GM23338 (cell line): ENCODE measurements around the gene TNFSF8. TPM values are rescaled to one million over a fixed set of nuclear protein-coding genes. Genes with fewer than 3 reads are reported as not detected.

Experiments used
- ATAC-seq: fragments of 200-7000 bp; cut with Tn5 transposase; 3 replicates; pipeline ENCODE4 v1.9.1; 2020
- DNase-seq: peaks from one replicate; pipeline ENCODE4 v3.0.0-alpha.2; 2015; ENCODE audit warnings: low spot score
- H2AFZ ChIP-seq: fragments of 200-600 bp; sonication (generic); 2 replicates; pipeline ENCODE4 v1.8.0; 2016; ENCODE audit warnings: antibody characterized with exemption, mild to moderate bottlenecking, moderate library complexity
- H3F3A ChIP-seq: fragments of 200-600 bp; sonication (generic); replicated peaks from 2 replicates; pipeline ENCODE4 v1.8.0; 2017; ENCODE audit warnings: antibody characterized with exemption, mixed run types, low read depth
- H3K27ac ChIP-seq: fragments of 200-600 bp; sonication (generic); 2 replicates; pipeline ENCODE4 v1.6.1; 2016; ENCODE audit warnings: low read depth
- H3K27me3 ChIP-seq: fragments of 200-600 bp; sonication (generic); 2 replicates; pipeline ENCODE4 v1.8.0; 2016; ENCODE audit warnings: mild to moderate bottlenecking, mixed run types, moderate library complexity; ENCODE audit not compliant: insufficient read depth
- H3K36me3 ChIP-seq: fragments of 200-600 bp; sonication (generic); 2 replicates; pipeline ENCODE4 v1.8.0; 2016; ENCODE audit warnings: mild to moderate bottlenecking; ENCODE audit not compliant: insufficient read depth
- H3K4me1 ChIP-seq: fragments of 200-600 bp; sonication (generic); 2 replicates; pipeline ENCODE4 v1.8.0; 2016; ENCODE audit warnings: mild to moderate bottlenecking, moderate library complexity; ENCODE audit not compliant: insufficient read depth
- H3K4me2 ChIP-seq: fragments of 200-600 bp; sonication (generic); 2 replicates; pipeline ENCODE4 v1.7.1; 2017; ENCODE audit warnings: mixed run types
- H3K4me3 ChIP-seq: fragments of 200-600 bp; sonication (generic); 2 replicates; pipeline ENCODE4 v1.6.1; 2016; ENCODE audit warnings: mixed run types
- H3K79me2 ChIP-seq: fragments of 200-600 bp; sonication (generic); replicated peaks from 2 replicates; pipeline ENCODE4 v1.8.0; 2017; ENCODE audit warnings: mild to moderate bottlenecking; ENCODE audit not compliant: insufficient read depth
- H3K9me2 ChIP-seq: fragments of 200-600 bp; sonication (generic); 2 replicates; pipeline ENCODE4 v1.8.0; 2017; ENCODE audit not compliant: insufficient read depth
- H4K20me1 ChIP-seq: fragments of 200-600 bp; sonication (generic); replicated peaks from 2 replicates; pipeline ENCODE4 v1.8.0; 2017; ENCODE audit warnings: mild to moderate bottlenecking; ENCODE audit not compliant: insufficient read depth
- H3K27ac Mint-ChIP-seq: 2 replicates; pipeline ENCODE4 v1.8.0; 2020; ENCODE audit warnings: inconsistent platforms, mild to moderate bottlenecking, moderate library complexity, mixed read lengths
- H3K27me3 Mint-ChIP-seq: 3 replicates; pipeline ENCODE4 v1.8.0; 2022; ENCODE audit warnings: low read depth, mild to moderate bottlenecking, moderate library complexity, mixed read lengths, inconsistent platforms; ENCODE audit not compliant: insufficient read depth, poor library complexity
- H3K36me3 Mint-ChIP-seq: 3 replicates; pipeline ENCODE4 v1.8.0; 2021; ENCODE audit warnings: low read depth, mild to moderate bottlenecking, inconsistent platforms, moderate library complexity, mixed read lengths
- H3K4me1 Mint-ChIP-seq: 3 replicates; pipeline ENCODE4 v1.8.0; 2020; ENCODE audit warnings: mild to moderate bottlenecking, inconsistent platforms, mixed read lengths
- H3K4me3 Mint-ChIP-seq: 3 replicates; pipeline ENCODE4 v1.8.0; 2021; ENCODE audit warnings: moderate library complexity, mild to moderate bottlenecking, inconsistent platforms, mixed read lengths
- H3K9me3 Mint-ChIP-seq: 3 replicates; pipeline ENCODE4 v1.8.0; 2020; ENCODE audit warnings: moderate library complexity, mild to moderate bottlenecking, inconsistent platforms, mixed read lengths
- CREB1 ChIP-seq: fragments of 250-450 bp; sonication (Bioruptor Pico); IDR thresholded peaks from 2 replicates; pipeline ENCODE4 v1.5.0; 2020; ENCODE audit warnings: low read depth, mild to moderate bottlenecking, moderate library complexity
- EZH2 ChIP-seq: fragments of 200-600 bp; sonication (generic); IDR thresholded peaks from one replicate; pipeline ENCODE4 v1.8.0; 2017; ENCODE audit warnings: antibody characterized with exemption, mild to moderate bottlenecking, low read depth; ENCODE audit not compliant: unreplicated experiment
- EZH2phosphoT487 ChIP-seq: fragments of 200-600 bp; sonication (generic); IDR thresholded peaks from one replicate; pipeline ENCODE4 v1.8.1; 2018; ENCODE audit warnings: antibody characterized with exemption; ENCODE audit not compliant: unreplicated experiment
- JUNB ChIP-seq: IDR thresholded peaks from one replicate; pipeline ENCODE4 v1.6.1; 2016; ENCODE audit warnings: antibody characterized with exemption; ENCODE audit not compliant: unreplicated experiment
- NANOG ChIP-seq: IDR thresholded peaks from 2 replicates; pipeline ENCODE4 v1.6.1; 2016; ENCODE audit warnings: antibody characterized with exemption, borderline replicate concordance
- POLR2AphosphoS5 ChIP-seq: IDR thresholded peaks from 2 replicates; pipeline ENCODE4 v1.6.1; 2016; ENCODE audit warnings: antibody characterized with exemption, low read depth
- STAT1 ChIP-seq: IDR thresholded peaks from one replicate; pipeline ENCODE4 v1.6.1; 2016; ENCODE audit warnings: antibody characterized with exemption; ENCODE audit not compliant: unreplicated experiment
- ZNF114 ChIP-seq: fragments of 250-450 bp; sonication (Bioruptor Pico); IDR thresholded peaks from 2 replicates; pipeline ENCODE4 v1.5.0; 2020; ENCODE audit warnings: mild to moderate bottlenecking, moderate library complexity
- ZNF331 ChIP-seq: fragments of 250-450 bp; sonication (Bioruptor Pico); IDR thresholded peaks from 2 replicates; pipeline ENCODE4 v1.5.0; 2020; ENCODE audit warnings: low read depth, mild to moderate bottlenecking, moderate library complexity
- polyA plus RNA-seq: library from polyadenylated mRNA; unstranded; fragments of >200 nt; fragmentation: Nextera tagmentation; extraction: Ambion mirVana; gene quantifications from 2 replicates; pipeline ENCODE4 v1.2.1, GENCODE V29; 2016
- total RNA-seq: library from RNA; depleted of rRNA; stranded (reverse); fragments of >200 nt; shearing (Covaris generic); gene quantifications from 2 replicates; pipeline ENCODE4 v1.2.3, GENCODE V29; 2014
- TF ChIP-seq, protein P1 (sequence below): fragments of 250-450 bp; sonication (Bioruptor Pico); IDR thresholded peaks from 2 replicates; pipeline ENCODE4 v1.5.0; 2020; ENCODE audit warnings: mild to moderate bottlenecking, moderate library complexity
- TF ChIP-seq, protein P2 (sequence below): IDR thresholded peaks from 2 replicates; pipeline ENCODE4 v1.6.1; 2016; ENCODE audit warnings: antibody characterized with exemption
- TF ChIP-seq, protein P3 (sequence below): IDR thresholded peaks from one replicate; pipeline ENCODE4 v1.6.1; 2018; ENCODE audit warnings: antibody characterized with exemption; ENCODE audit not compliant: unreplicated experiment
- TF ChIP-seq, protein P4 (sequence below), 2 experiments: fragments of 200-600 bp in 1 of 2; sonication (generic) in 1 of 2; conservative IDR thresholded peaks; 2 replicates each; pipeline versions ENCODE4 v1.5.1 to v1.6.1; 2016 to 2017; ENCODE audit warnings: antibody characterized with exemption in 2 of 2, low read depth in 2 of 2, mild to moderate bottlenecking in 2 of 2, moderate library complexity in 1 of 2

TNFSF8 gene
- total and polyA plus RNA-seq, 2 experiments from 2014 or later, result not detected

DNA sequence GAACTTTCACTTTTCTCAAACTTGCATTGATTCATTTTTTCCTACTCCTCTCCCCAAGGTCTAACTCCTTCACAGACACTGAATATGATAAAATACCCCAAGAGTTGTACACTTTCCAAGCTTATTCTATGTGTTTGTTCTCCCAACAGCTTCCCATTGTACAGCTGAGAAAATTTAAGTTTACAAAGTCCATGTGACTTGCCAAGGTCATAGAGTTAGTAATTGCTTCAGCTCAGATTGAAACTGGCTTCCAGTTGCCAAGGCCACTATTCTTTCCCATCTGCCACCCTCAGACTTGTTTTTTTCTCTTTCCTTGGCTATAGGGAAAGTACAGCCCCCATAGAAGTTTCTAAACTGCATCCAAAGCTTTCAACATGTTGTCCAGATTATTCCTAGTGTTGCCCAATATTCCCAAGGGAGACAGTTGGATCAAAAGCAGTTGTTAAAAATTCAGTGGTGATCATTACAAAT is 34.8 kb downstream of the TNFSF8 start:
- Histone ChIP-seq H3K27ac (0 out of 2 replicates have a peak overlapping the region, but pooled peaks have one; percentile 27), H3K4me3 (no peak overlapping the region), H2AFZ (peak overlapping the region; percentile 48; the same call in 1 of the 2 replicates), H3K27me3 (no peaks in the 10 kb centered on the region), H3K4me2 (no peak overlapping the region), H3K4me1 (no peaks in the 10 kb centered on the region; the same call in 1 of the 2 replicates), H3K36me3 (no peaks in the 10 kb centered on the region), H4K20me1 (no peaks in the 10 kb centered on the region), H3K79me2 (no peaks in the 10 kb centered on the region), H3F3A (no peaks in the 10 kb centered on the region), H3K9me2 (no peaks in the 10 kb centered on the region)
- no peak for ATAC-seq
- DNase-seq, result no peak
- Mint-ChIP-seq H3K4me1 (peaks cover 12% of the 10 kb centered on the region), H3K36me3 (no peaks in the 10 kb centered on the region), H3K27me3 (peaks cover under 1% of the 10 kb centered on the region), H3K27ac (no peak overlapping the region), H3K9me3 (no peaks in the 10 kb centered on the region), H3K4me3 (no peak overlapping the region)
- TF ChIP-seq, protein P1, sequence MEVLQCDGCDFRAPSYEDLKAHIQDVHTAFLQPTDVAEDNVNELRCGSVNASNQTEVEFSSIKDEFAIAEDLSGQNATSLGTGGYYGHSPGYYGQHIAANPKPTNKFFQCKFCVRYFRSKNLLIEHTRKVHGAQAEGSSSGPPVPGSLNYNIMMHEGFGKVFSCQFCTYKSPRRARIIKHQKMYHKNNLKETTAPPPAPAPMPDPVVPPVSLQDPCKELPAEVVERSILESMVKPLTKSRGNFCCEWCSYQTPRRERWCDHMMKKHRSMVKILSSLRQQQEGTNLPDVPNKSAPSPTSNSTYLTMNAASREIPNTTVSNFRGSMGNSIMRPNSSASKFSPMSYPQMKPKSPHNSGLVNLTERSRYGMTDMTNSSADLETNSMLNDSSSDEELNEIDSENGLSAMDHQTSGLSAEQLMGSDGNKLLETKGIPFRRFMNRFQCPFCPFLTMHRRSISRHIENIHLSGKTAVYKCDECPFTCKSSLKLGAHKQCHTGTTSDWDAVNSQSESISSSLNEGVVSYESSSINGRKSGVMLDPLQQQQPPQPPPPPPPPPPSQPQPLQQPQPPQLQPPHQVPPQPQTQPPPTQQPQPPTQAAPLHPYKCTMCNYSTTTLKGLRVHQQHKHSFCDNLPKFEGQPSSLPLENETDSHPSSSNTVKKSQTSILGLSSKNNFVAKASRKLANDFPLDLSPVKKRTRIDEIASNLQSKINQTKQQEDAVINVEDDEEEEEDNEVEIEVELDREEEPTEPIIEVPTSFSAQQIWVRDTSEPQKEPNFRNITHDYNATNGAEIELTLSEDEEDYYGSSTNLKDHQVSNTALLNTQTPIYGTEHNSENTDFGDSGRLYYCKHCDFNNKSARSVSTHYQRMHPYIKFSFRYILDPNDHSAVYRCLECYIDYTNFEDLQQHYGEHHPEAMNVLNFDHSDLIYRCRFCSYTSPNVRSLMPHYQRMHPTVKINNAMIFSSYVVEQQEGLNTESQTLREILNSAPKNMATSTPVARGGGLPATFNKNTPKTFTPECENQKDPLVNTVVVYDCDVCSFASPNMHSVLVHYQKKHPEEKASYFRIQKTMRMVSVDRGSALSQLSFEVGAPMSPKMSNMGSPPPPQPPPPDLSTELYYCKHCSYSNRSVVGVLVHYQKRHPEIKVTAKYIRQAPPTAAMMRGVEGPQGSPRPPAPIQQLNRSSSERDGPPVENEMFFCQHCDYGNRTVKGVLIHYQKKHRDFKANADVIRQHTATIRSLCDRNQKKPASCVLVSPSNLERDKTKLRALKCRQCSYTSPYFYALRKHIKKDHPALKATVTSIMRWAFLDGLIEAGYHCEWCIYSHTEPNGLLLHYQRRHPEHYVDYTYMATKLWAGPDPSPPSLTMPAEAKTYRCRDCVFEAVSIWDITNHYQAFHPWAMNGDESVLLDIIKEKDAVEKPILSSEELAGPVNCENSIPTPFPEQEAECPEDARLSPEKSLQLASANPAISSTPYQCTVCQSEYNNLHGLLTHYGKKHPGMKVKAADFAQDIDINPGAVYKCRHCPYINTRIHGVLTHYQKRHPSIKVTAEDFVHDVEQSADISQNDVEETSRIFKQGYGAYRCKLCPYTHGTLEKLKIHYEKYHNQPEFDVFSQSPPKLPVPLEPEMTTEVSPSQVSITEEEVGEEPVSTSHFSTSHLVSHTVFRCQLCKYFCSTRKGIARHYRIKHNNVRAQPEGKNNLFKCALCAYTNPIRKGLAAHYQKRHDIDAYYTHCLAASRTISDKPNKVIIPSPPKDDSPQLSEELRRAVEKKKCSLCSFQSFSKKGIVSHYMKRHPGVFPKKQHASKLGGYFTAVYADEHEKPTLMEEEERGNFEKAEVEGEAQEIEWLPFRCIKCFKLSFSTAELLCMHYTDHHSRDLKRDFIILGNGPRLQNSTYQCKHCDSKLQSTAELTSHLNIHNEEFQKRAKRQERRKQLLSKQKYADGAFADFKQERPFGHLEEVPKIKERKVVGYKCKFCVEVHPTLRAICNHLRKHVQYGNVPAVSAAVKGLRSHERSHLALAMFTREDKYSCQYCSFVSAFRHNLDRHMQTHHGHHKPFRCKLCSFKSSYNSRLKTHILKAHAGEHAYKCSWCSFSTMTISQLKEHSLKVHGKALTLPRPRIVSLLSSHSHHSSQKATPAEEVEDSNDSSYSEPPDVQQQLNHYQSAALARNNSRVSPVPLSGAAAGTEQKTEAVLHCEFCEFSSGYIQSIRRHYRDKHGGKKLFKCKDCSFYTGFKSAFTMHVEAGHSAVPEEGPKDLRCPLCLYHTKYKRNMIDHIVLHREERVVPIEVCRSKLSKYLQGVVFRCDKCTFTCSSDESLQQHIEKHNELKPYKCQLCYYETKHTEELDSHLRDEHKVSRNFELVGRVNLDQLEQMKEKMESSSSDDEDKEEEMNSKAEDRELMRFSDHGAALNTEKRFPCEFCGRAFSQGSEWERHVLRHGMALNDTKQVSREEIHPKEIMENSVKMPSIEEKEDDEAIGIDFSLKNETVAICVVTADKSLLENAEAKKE, result no peak
- TF ChIP-seq JUNB (no peak), NANOG (no peak), EZH2phosphoT487 (no peak), ZNF114 (CRISPR knock-in tag) (no peak), POLR2AphosphoS5 (no peak), STAT1 (no peak), EZH2 (no peak), ZNF331 (CRISPR knock-in tag) (no peak), CREB1 (CRISPR knock-in tag) (no peak)
- TF ChIP-seq, protein P2, sequence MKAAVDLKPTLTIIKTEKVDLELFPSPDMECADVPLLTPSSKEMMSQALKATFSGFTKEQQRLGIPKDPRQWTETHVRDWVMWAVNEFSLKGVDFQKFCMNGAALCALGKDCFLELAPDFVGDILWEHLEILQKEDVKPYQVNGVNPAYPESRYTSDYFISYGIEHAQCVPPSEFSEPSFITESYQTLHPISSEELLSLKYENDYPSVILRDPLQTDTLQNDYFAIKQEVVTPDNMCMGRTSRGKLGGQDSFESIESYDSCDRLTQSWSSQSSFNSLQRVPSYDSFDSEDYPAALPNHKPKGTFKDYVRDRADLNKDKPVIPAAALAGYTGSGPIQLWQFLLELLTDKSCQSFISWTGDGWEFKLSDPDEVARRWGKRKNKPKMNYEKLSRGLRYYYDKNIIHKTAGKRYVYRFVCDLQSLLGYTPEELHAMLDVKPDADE, result no peak
- TF ChIP-seq, protein P3, sequence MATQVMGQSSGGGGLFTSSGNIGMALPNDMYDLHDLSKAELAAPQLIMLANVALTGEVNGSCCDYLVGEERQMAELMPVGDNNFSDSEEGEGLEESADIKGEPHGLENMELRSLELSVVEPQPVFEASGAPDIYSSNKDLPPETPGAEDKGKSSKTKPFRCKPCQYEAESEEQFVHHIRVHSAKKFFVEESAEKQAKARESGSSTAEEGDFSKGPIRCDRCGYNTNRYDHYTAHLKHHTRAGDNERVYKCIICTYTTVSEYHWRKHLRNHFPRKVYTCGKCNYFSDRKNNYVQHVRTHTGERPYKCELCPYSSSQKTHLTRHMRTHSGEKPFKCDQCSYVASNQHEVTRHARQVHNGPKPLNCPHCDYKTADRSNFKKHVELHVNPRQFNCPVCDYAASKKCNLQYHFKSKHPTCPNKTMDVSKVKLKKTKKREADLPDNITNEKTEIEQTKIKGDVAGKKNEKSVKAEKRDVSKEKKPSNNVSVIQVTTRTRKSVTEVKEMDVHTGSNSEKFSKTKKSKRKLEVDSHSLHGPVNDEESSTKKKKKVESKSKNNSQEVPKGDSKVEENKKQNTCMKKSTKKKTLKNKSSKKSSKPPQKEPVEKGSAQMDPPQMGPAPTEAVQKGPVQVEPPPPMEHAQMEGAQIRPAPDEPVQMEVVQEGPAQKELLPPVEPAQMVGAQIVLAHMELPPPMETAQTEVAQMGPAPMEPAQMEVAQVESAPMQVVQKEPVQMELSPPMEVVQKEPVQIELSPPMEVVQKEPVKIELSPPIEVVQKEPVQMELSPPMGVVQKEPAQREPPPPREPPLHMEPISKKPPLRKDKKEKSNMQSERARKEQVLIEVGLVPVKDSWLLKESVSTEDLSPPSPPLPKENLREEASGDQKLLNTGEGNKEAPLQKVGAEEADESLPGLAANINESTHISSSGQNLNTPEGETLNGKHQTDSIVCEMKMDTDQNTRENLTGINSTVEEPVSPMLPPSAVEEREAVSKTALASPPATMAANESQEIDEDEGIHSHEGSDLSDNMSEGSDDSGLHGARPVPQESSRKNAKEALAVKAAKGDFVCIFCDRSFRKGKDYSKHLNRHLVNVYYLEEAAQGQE, result no peak
- TF ChIP-seq, protein P4, sequence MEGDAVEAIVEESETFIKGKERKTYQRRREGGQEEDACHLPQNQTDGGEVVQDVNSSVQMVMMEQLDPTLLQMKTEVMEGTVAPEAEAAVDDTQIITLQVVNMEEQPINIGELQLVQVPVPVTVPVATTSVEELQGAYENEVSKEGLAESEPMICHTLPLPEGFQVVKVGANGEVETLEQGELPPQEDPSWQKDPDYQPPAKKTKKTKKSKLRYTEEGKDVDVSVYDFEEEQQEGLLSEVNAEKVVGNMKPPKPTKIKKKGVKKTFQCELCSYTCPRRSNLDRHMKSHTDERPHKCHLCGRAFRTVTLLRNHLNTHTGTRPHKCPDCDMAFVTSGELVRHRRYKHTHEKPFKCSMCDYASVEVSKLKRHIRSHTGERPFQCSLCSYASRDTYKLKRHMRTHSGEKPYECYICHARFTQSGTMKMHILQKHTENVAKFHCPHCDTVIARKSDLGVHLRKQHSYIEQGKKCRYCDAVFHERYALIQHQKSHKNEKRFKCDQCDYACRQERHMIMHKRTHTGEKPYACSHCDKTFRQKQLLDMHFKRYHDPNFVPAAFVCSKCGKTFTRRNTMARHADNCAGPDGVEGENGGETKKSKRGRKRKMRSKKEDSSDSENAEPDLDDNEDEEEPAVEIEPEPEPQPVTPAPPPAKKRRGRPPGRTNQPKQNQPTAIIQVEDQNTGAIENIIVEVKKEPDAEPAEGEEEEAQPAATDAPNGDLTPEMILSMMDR (conservative IDR thresholded peaks at IDR 0.05; ENCODE audit: low read depth in 2 of 2), result no peak
